ENCODE measurements around the gene FLRT1. TPM values are rescaled to one million over a fixed set of nuclear protein-coding genes. Genes with fewer than 3 reads are reported as not detected.

The FLRT1 gene
- total RNA-seq, 1 experiment from 2014 or later = not detected

- Histone ChIP-seq H3K27me3 (ENCODE audit: low read length) (no peaks in the 10 kb centered on the region), H3K4me1 (ENCODE audit: low read length) (no peaks in the 10 kb centered on the region), H3K9ac (ENCODE audit: low read length) (no peak overlapping the region), H3K79me2 (ENCODE audit: low read length) (no peaks in the 10 kb centered on the region), H2AFZ (ENCODE audit: low read length) (no peak overlapping the region), H3K9me3 (ENCODE audit: low read length) (no peaks in the 10 kb centered on the region), H3K9me2 (replicated peaks; ENCODE audit: insufficient read depth, low read length) (no peaks in the 10 kb centered on the region), H3K36me3 (ENCODE audit: insufficient read depth, low read length) (no peaks in the 10 kb centered on the region), H3K27ac (ENCODE audit: low read length) (no peak overlapping the region), H3K4me3 (ENCODE audit: low read length) (no peak overlapping the region), H3K4me2 (ENCODE audit: low read depth, low read length, poor library complexity, severe bottlenecking) (no peak overlapping the region), H4K20me1 (ENCODE audit: insufficient read depth, low read depth, low read length) (no peaks in the 10 kb centered on the region)
- DNase-seq = no peak
Observed at GRCh38 chr11:64072871-64073270, 37.1 kb downstream of the FLRT1 start.

- H3K9me2 ChIP-seq (replicated peaks; ENCODE audit: insufficient read depth, low read length) = no peaks in the 10 kb centered on the region
- no peak for DNase-seq
- no peaks in the 10 kb centered on the region for H3K79me2 ChIP-seq (ENCODE audit: low read length)
- no peak overlapping the region for H2AFZ ChIP-seq (ENCODE audit: low read length)
- H4K20me1 ChIP-seq (ENCODE audit: insufficient read depth, low read depth, low read length) = no peaks in the 10 kb centered on the region
- H3K9ac ChIP-seq (ENCODE audit: low read length) = no peak overlapping the region
- no peaks in the 10 kb centered on the region for H3K4me1 ChIP-seq (ENCODE audit: low read length)
- no peak overlapping the region for H3K4me3 ChIP-seq (ENCODE audit: low read length)
- no peak overlapping the region for H3K27ac ChIP-seq (ENCODE audit: low read length)
- H3K36me3 ChIP-seq (ENCODE audit: insufficient read depth, low read length) = no peaks in the 10 kb centered on the region
- no peaks in the 10 kb centered on the region for H3K9me3 ChIP-seq (ENCODE audit: low read length)
- no peak overlapping the region for H3K4me2 ChIP-seq (ENCODE audit: low read depth, low read length, poor library complexity, severe bottlenecking)
- no peaks in the 10 kb centered on the region for H3K27me3 ChIP-seq (ENCODE audit: low read length)
Observed at GRCh38 chr11:64073542-64073941, 37.8 kb downstream of the FLRT1 start.

GRCh38 chr11:64074239-64074638 lies 38.5 kb downstream of the FLRT1 start:
- Histone ChIP-seq H3K27ac (ENCODE audit: low read length) (no peak overlapping the region), H3K9me3 (ENCODE audit: low read length) (no peaks in the 10 kb centered on the region), H3K9me2 (replicated peaks; ENCODE audit: insufficient read depth, low read length) (no peaks in the 10 kb centered on the region), H3K9ac (ENCODE audit: low read length) (no peak overlapping the region), H3K79me2 (ENCODE audit: low read length) (no peaks in the 10 kb centered on the region), H3K36me3 (ENCODE audit: insufficient read depth, low read length) (no peaks in the 10 kb centered on the region), H2AFZ (ENCODE audit: low read length) (no peak overlapping the region), H3K4me3 (ENCODE audit: low read length) (no peak overlapping the region), H3K27me3 (ENCODE audit: low read length) (no peaks in the 10 kb centered on the region), H3K4me1 (ENCODE audit: low read length) (no peaks in the 10 kb centered on the region), H3K4me2 (ENCODE audit: low read depth, low read length, poor library complexity, severe bottlenecking) (no peak overlapping the region), H4K20me1 (ENCODE audit: insufficient read depth, low read depth, low read length) (no peaks in the 10 kb centered on the region)
- no peak for DNase-seq

- Histone ChIP-seq H4K20me1 (ENCODE audit: insufficient read depth, low read depth, low read length) (no peaks in the 10 kb centered on the region), H3K27me3 (ENCODE audit: low read length) (no peaks in the 10 kb centered on the region), H3K9me2 (replicated peaks; ENCODE audit: insufficient read depth, low read length) (no peaks in the 10 kb centered on the region), H3K9me3 (ENCODE audit: low read length) (no peaks in the 10 kb centered on the region), H3K4me3 (ENCODE audit: low read length) (no peak overlapping the region), H3K36me3 (ENCODE audit: insufficient read depth, low read length) (no peaks in the 10 kb centered on the region), H3K9ac (ENCODE audit: low read length) (no peak overlapping the region), H3K4me2 (ENCODE audit: low read depth, low read length, poor library complexity, severe bottlenecking) (no peak overlapping the region), H3K27ac (ENCODE audit: low read length) (no peak overlapping the region), H3K79me2 (ENCODE audit: low read length) (no peaks in the 10 kb centered on the region), H3K4me1 (ENCODE audit: low read length) (no peaks in the 10 kb centered on the region), H2AFZ (ENCODE audit: low read length) (no peak overlapping the region)
- DNase-seq = no peak
Observed at GRCh38 chr11:64076758-64077157, 41.0 kb downstream of the FLRT1 start.

- Histone ChIP-seq H3K9me2 (replicated peaks; ENCODE audit: insufficient read depth, low read length) (no peaks in the 10 kb centered on the region), H3K36me3 (ENCODE audit: insufficient read depth, low read length) (no peaks in the 10 kb centered on the region), H3K4me3 (ENCODE audit: low read length) (no peak overlapping the region), H2AFZ (ENCODE audit: low read length) (no peak overlapping the region), H3K9ac (ENCODE audit: low read length) (no peak overlapping the region), H3K79me2 (ENCODE audit: low read length) (no peaks in the 10 kb centered on the region), H3K27ac (ENCODE audit: low read length) (no peak overlapping the region), H3K27me3 (ENCODE audit: low read length) (no peaks in the 10 kb centered on the region), H3K9me3 (ENCODE audit: low read length) (no peaks in the 10 kb centered on the region), H4K20me1 (ENCODE audit: insufficient read depth, low read depth, low read length) (no peaks in the 10 kb centered on the region), H3K4me1 (ENCODE audit: low read length) (no peaks in the 10 kb centered on the region), H3K4me2 (ENCODE audit: low read depth, low read length, poor library complexity, severe bottlenecking) (no peak overlapping the region)
- DNase-seq = no peak
Observed at GRCh38 chr11:64077607-64078006, 41.9 kb downstream of the FLRT1 start.

GRCh38 chr11:64078284-64078683 lies 42.6 kb downstream of the FLRT1 start:
- H3K4me3 ChIP-seq (ENCODE audit: low read length) = no peak overlapping the region
- H3K9me3 ChIP-seq (ENCODE audit: low read length) = no peaks in the 10 kb centered on the region
- H3K9me2 ChIP-seq (replicated peaks; ENCODE audit: insufficient read depth, low read length) = no peaks in the 10 kb centered on the region
- no peak overlapping the region for H3K4me2 ChIP-seq (ENCODE audit: low read depth, low read length, poor library complexity, severe bottlenecking)
- H3K4me1 ChIP-seq (ENCODE audit: low read length) = no peaks in the 10 kb centered on the region
- no peak for DNase-seq
- no peaks in the 10 kb centered on the region for H4K20me1 ChIP-seq (ENCODE audit: insufficient read depth, low read depth, low read length)
- H3K79me2 ChIP-seq (ENCODE audit: low read length) = no peaks in the 10 kb centered on the region
- no peak overlapping the region for H3K9ac ChIP-seq (ENCODE audit: low read length)
- no peaks in the 10 kb centered on the region for H3K36me3 ChIP-seq (ENCODE audit: insufficient read depth, low read length)
- H3K27me3 ChIP-seq (ENCODE audit: low read length) = no peaks in the 10 kb centered on the region
- H3K27ac ChIP-seq (ENCODE audit: low read length) = no peak overlapping the region
- H2AFZ ChIP-seq (ENCODE audit: low read length) = no peak overlapping the region

- H3K9me2 ChIP-seq (replicated peaks; ENCODE audit: insufficient read depth, low read length) = no peaks in the 10 kb centered on the region
Observed at GRCh38 chr11:64078905-64079304, 43.2 kb downstream of the FLRT1 start.

GRCh38 chr11:64080390-64080789 lies 44.7 kb downstream of the FLRT1 start:
- H3K36me3 ChIP-seq (ENCODE audit: insufficient read depth, low read length) = no peaks in the 10 kb centered on the region
- no peak overlapping the region for H3K4me2 ChIP-seq (ENCODE audit: low read depth, low read length, poor library complexity, severe bottlenecking)
- no peaks in the 10 kb centered on the region for H3K9me2 ChIP-seq (replicated peaks; ENCODE audit: insufficient read depth, low read length)
- H3K9me3 ChIP-seq (ENCODE audit: low read length) = no peaks in the 10 kb centered on the region
- H2AFZ ChIP-seq (ENCODE audit: low read length) = no peak overlapping the region
- H3K4me1 ChIP-seq (ENCODE audit: low read length) = no peaks in the 10 kb centered on the region
- H3K4me3 ChIP-seq (ENCODE audit: low read length) = no peak overlapping the region
- no peaks in the 10 kb centered on the region for H4K20me1 ChIP-seq (ENCODE audit: insufficient read depth, low read depth, low read length)
- DNase-seq = no peak
- no peak overlapping the region for H3K9ac ChIP-seq (ENCODE audit: low read length)
- no peak overlapping the region for H3K27ac ChIP-seq (ENCODE audit: low read length)
- H3K79me2 ChIP-seq (ENCODE audit: low read length) = no peaks in the 10 kb centered on the region
- no peaks in the 10 kb centered on the region for H3K27me3 ChIP-seq (ENCODE audit: low read length)

More at GRCh38 chr11:64078905-64079304, 43.2 kb downstream of the FLRT1 start:
- no peak overlapping the region for H3K9ac ChIP-seq (ENCODE audit: low read length)
- H3K36me3 ChIP-seq (ENCODE audit: insufficient read depth, low read length) = no peaks in the 10 kb centered on the region
- no peak overlapping the region for H3K4me3 ChIP-seq (ENCODE audit: low read length)
- no peaks in the 10 kb centered on the region for H3K79me2 ChIP-seq (ENCODE audit: low read length)
- no peak overlapping the region for H3K27ac ChIP-seq (ENCODE audit: low read length)
- H3K4me2 ChIP-seq (ENCODE audit: low read depth, low read length, poor library complexity, severe bottlenecking) = no peak overlapping the region
- no peak for DNase-seq
- H4K20me1 ChIP-seq (ENCODE audit: insufficient read depth, low read depth, low read length) = no peaks in the 10 kb centered on the region
- no peaks in the 10 kb centered on the region for H3K27me3 ChIP-seq (ENCODE audit: low read length)
- no peaks in the 10 kb centered on the region for H3K9me3 ChIP-seq (ENCODE audit: low read length)
- no peaks in the 10 kb centered on the region for H3K4me1 ChIP-seq (ENCODE audit: low read length)
- H2AFZ ChIP-seq (ENCODE audit: low read length) = no peak overlapping the region
